ENCODE data around the gene IMPDH1. TPM values are rescaled to one million over a fixed set of nuclear protein-coding genes. Genes with fewer than 3 reads are reported as not detected.

IMPDH1 gene
- polyA plus RNA-seq, 2 of the 4 experiments (the other 2 are of a cell fraction), result 55.4 to 65.4 TPM

DNA sequence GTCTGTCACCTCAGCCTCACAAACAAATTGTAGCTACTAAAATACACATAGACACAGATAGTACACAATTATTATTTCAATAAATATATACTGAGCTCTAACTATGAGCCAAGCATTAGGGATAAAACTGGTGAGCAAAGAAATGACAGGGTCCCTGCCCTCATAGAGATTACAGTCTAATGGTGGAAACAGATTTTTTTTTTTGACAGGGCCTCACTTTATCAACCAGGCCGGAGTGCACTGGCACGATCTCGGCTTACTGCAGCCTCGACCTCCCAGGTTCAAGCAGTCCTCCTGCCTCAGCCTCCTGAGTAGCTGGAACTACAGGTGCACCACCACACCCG lies 65.4 kb downstream of the IMPDH1 start:
- H3K9me3 ChIP-seq, result no peaks in the 10 kb centered on the region
- H3K4me2 ChIP-seq, result peak overlapping the region; percentile 88
- POLR2A ChIA-PET, result interaction anchor here (0.7 to 1.7 kb wide), 8 partner anchors 9 to 65 kb away, joined by 3 to 6 read pairs (median 3); partner anchors contain the start of gene IMPDH1
- no peak for DNase-seq (ENCODE audit: low read depth in 1 of 2, low spot score in 1 of 2)
- peak overlapping the region; percentile 94; the same call in 2 of the 3 replicates for H3K4me3 ChIP-seq
- ATAC-seq, result no peak
- FAIRE-seq, result no peak
- H3K27ac ChIP-seq, result peak overlapping the region in 1 of 2 experiments; percentile 89; a peak in 3 of 6 replicates
- H3K4me1 ChIP-seq, result peaks cover 20% of the 10 kb centered on the region; the same call in 2 of the 3 replicates
- WGBS (ENCODE audit: missing lambda C conversion rate), result 74% methylated on average over 5 of the region's 5 CpGs
- no peak for TF ChIP-seq EHMT2 (IDR thresholded peaks at IDR 0.05; ENCODE audit: low read depth)
- TF ChIP-seq, protein P1, sequence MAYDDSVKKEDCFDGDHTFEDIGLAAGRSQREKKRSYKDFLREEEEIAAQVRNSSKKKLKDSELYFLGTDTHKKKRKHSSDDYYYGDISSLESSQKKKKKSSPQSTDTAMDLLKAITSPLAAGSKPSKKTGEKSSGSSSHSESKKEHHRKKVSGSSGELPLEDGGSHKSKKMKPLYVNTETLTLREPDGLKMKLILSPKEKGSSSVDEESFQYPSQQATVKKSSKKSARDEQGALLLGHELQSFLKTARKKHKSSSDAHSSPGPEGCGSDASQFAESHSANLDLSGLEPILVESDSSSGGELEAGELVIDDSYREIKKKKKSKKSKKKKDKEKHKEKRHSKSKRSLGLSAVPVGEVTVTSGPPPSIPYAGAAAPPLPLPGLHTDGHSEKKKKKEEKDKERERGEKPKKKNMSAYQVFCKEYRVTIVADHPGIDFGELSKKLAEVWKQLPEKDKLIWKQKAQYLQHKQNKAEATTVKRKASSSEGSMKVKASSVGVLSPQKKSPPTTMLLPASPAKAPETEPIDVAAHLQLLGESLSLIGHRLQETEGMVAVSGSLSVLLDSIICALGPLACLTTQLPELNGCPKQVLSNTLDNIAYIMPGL (CRISPR knock-in tag; IDR thresholded peaks at IDR 0.05; ENCODE audit: borderline replicate concordance), result no peak
- TF ChIP-seq KDM5A (IDR thresholded peaks at IDR 0.05), result no peak
- TF ChIP-seq, protein P2, sequence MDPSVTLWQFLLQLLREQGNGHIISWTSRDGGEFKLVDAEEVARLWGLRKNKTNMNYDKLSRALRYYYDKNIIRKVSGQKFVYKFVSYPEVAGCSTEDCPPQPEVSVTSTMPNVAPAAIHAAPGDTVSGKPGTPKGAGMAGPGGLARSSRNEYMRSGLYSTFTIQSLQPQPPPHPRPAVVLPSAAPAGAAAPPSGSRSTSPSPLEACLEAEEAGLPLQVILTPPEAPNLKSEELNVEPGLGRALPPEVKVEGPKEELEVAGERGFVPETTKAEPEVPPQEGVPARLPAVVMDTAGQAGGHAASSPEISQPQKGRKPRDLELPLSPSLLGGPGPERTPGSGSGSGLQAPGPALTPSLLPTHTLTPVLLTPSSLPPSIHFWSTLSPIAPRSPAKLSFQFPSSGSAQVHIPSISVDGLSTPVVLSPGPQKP (IDR thresholded peaks at IDR 0.05; ENCODE audit: low read depth, low read length), result no peak
- TF ChIP-seq, protein P3, sequence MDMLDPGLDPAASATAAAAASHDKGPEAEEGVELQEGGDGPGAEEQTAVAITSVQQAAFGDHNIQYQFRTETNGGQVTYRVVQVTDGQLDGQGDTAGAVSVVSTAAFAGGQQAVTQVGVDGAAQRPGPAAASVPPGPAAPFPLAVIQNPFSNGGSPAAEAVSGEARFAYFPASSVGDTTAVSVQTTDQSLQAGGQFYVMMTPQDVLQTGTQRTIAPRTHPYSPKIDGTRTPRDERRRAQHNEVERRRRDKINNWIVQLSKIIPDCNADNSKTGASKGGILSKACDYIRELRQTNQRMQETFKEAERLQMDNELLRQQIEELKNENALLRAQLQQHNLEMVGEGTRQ (IDR thresholded peaks at IDR 0.05), result no peak
- no peak for TF ChIP-seq ZFP36 (IDR thresholded peaks at IDR 0.05; ENCODE audit: borderline replicate concordance, partially characterized antibody)
- TF ChIP-seq GATA3 (IDR thresholded peaks at IDR 0.05; ENCODE audit: borderline replicate concordance), result no peak
- TF ChIP-seq, protein P4, sequence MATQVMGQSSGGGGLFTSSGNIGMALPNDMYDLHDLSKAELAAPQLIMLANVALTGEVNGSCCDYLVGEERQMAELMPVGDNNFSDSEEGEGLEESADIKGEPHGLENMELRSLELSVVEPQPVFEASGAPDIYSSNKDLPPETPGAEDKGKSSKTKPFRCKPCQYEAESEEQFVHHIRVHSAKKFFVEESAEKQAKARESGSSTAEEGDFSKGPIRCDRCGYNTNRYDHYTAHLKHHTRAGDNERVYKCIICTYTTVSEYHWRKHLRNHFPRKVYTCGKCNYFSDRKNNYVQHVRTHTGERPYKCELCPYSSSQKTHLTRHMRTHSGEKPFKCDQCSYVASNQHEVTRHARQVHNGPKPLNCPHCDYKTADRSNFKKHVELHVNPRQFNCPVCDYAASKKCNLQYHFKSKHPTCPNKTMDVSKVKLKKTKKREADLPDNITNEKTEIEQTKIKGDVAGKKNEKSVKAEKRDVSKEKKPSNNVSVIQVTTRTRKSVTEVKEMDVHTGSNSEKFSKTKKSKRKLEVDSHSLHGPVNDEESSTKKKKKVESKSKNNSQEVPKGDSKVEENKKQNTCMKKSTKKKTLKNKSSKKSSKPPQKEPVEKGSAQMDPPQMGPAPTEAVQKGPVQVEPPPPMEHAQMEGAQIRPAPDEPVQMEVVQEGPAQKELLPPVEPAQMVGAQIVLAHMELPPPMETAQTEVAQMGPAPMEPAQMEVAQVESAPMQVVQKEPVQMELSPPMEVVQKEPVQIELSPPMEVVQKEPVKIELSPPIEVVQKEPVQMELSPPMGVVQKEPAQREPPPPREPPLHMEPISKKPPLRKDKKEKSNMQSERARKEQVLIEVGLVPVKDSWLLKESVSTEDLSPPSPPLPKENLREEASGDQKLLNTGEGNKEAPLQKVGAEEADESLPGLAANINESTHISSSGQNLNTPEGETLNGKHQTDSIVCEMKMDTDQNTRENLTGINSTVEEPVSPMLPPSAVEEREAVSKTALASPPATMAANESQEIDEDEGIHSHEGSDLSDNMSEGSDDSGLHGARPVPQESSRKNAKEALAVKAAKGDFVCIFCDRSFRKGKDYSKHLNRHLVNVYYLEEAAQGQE (IDR thresholded peaks at IDR 0.05), result no peak
- TF ChIP-seq RNF2 (IDR thresholded peaks at IDR 0.05; ENCODE audit: borderline replicate concordance, low read depth), result no peak
- no peak for TF ChIP-seq POLR2AphosphoS2 (conservative IDR thresholded peaks at IDR 0.05; ENCODE audit: low read length)
- TF ChIP-seq MAFK (IDR thresholded peaks at IDR 0.05; ENCODE audit: partially characterized antibody), result no peak
- no peak for TF ChIP-seq HDAC2 (IDR thresholded peaks at IDR 0.05)
- TF ChIP-seq CEBPB (IDR thresholded peaks at IDR 0.05), result no peak
- CTCF ChIA-PET, result interaction anchor here (0.7 to 13.5 kb wide), 6 partner anchors 22 to 541 kb away, joined by 3 to 800 read pairs (median 8); no protein-coding TSS in a partner anchor

DNA sequence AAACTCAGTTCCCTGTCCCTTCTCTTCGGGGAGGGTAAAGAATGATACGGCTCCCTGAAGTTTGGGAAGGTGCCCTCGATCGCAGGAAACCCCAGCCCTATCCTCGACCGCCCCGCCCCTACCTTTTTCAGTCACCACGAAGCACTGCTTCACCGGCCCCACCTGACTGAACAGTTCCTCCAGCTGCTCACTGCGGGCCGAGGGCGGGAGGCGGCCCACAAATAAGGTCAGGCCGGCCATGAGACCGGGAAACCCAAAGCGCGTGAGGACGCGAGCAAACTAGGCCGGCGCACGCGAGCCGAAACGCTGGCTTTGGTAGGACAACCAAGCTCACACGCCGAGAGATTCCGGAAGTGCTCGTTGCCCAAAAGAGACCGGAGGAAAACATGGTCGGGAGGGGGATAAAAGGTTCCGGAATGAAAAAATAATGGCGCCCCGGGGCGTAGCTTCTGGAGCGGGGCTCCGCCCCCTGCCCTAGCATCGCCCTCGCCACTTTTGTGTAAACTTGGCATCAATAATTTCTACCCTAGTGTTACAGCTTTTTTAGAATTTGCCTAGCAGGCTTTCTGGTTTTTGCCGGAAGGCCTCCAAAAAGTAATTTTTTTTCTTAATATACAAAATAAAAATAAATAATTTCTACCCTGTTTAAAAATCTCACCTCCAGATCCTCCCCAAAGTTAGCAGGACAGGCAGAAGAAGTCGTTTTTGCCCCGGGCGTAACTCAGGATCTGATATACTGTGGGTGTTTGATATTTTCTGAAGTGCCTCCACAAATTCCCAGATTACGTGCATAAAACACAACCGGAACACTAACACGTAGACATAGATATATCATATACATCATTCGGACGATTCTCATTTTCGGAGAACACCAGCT lies 66.0 kb downstream of the IMPDH1 start, which contains the start of gene RBM28:
TSS of gene RBM28 (minus strand) at position 355 of the 877 bp plus-strand sequence. CDS start at position 240, 115 bp downstream.
- H3K4me3 ChIP-seq, result peak within 1 kb of the TSS; percentile 94
- WGBS (ENCODE audit: missing lambda C conversion rate), result 13% methylated on average over 42 of the region's 49 CpGs
- ATAC-seq (peak; percentile 87 to 95), FAIRE-seq (no peak), DNase-seq (ENCODE audit: low read depth in 1 of 2, low spot score in 1 of 2) (peak; percentile 92 to 98)
- H3K4me2 ChIP-seq, result peak within 1 kb of the TSS; percentile 99
- H3K27ac ChIP-seq, result peak within 1 kb of the TSS; percentile 89 to 94
- peaks cover 20% of the 10 kb centered on the region; the same call in 2 of the 3 replicates for H3K4me1 ChIP-seq
- H3K9me3 ChIP-seq, result no peaks in the 10 kb centered on the region
- POLR2A ChIA-PET, result interaction anchor here (0.6 to 1.7 kb wide), 16 partner anchors 8 to 423 kb away, joined by 3 to 6 read pairs (median 3); partner anchors contain the start of gene IMPDH1
- CTCF ChIA-PET, result interaction anchor here (0.9 to 13.5 kb wide), 5 partner anchors 23 to 539 kb away, joined by 3 to 800 read pairs (median 11); no protein-coding TSS in a partner anchor
- no peak for TF ChIP-seq CEBPB (IDR thresholded peaks at IDR 0.05)
- peak; percentile 43; the same call in 1 of the 2 replicates for TF ChIP-seq ESRRA (IDR thresholded peaks at IDR 0.05; ENCODE audit: borderline replicate concordance, low read length)
- TF ChIP-seq, protein P5, sequence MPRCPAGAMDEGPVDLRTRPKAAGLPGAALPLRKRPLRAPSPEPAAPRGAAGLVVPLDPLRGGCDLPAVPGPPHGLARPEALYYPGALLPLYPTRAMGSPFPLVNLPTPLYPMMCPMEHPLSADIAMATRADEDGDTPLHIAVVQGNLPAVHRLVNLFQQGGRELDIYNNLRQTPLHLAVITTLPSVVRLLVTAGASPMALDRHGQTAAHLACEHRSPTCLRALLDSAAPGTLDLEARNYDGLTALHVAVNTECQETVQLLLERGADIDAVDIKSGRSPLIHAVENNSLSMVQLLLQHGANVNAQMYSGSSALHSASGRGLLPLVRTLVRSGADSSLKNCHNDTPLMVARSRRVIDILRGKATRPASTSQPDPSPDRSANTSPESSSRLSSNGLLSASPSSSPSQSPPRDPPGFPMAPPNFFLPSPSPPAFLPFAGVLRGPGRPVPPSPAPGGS (IDR thresholded peaks at IDR 0.05), result peak; percentile 72; the same call in 1 of the 3 replicates
- no peak for TF ChIP-seq KDM1A (IDR thresholded peaks at IDR 0.05; ENCODE audit: low read depth)
- TF ChIP-seq, protein P1 (CRISPR knock-in tag; IDR thresholded peaks at IDR 0.05; ENCODE audit: borderline replicate concordance), result peak; percentile 65; the same call in 1 of the 2 replicates
- TF ChIP-seq, protein P2 (IDR thresholded peaks at IDR 0.05; ENCODE audit: low read depth, low read length), result no peak
- TF ChIP-seq GATA3 (IDR thresholded peaks at IDR 0.05; ENCODE audit: borderline replicate concordance), result peak; percentile 48; the same call in 1 of the 2 replicates
- no peak; the same call in 1 of the 2 replicates for TF ChIP-seq FOXS1 (CRISPR knock-in tag; IDR thresholded peaks at IDR 0.05)
- TF ChIP-seq HEYL (CRISPR knock-in tag; IDR thresholded peaks at IDR 0.05), result no peak
- peak; percentile 21; the same call in 1 of the 2 replicates for TF ChIP-seq ZC3H11A (IDR thresholded peaks at IDR 0.05)
- TF ChIP-seq MYC (IDR thresholded peaks at IDR 0.05; ENCODE audit: borderline replicate concordance, low read length), result peak; percentile 46; the same call in 1 of the 2 replicates
